Measurements from ENCODE around the gene ATF7IP2.
"Not testable (repeated sequence)": the region's sequence is repeated elsewhere in the genome, so short reads cannot be mapped to it uniquely, and the experiment has no call there.

Gene ATF7IP2

GRCh38 chr16:10452208-10453158, 66.6 kb downstream of the ATF7IP2 start:
- not testable (repeated sequence) for DNase-seq (ENCODE audit: low read depth)

- DNase-seq (ENCODE audit: low read depth): no peak
These were observed 67.3 kb downstream of the ATF7IP2 start for GRCh38 chr16:10453159-10453510.

GRCh38 chr16:10465821-10466220, 80.0 kb downstream of the ATF7IP2 start:
- no peak for DNase-seq (ENCODE audit: low read depth)

GRCh38 chr16:10466313-10466712, 80.5 kb downstream of the ATF7IP2 start:
- no peak for DNase-seq (ENCODE audit: low read depth)

DNA sequence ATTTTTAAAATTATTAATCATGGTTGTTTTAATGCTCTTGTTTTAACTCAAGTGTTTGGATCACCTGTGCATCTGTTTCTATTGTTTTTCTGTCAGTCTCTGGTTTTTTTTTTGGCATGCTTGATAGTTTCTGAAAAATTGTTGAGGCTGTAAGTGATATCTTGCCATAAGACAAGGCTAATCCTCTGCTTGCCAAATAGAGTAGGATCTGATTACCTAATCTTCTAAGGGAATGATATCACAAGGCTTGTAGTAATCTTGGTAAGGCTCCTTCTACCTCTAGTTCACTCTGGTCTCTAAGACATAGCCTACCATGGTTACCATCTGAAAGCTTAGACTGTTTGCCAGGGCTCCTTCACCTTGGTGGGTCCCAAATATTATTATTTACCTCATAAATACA, 81.0 kb downstream of the ATF7IP2 start:
- DNase-seq (ENCODE audit: low read depth): no peak

GRCh38 chr16:10476636-10477035, 90.8 kb downstream of the ATF7IP2 start:
- not testable (repeated sequence) for DNase-seq (ENCODE audit: low read depth)

DNA sequence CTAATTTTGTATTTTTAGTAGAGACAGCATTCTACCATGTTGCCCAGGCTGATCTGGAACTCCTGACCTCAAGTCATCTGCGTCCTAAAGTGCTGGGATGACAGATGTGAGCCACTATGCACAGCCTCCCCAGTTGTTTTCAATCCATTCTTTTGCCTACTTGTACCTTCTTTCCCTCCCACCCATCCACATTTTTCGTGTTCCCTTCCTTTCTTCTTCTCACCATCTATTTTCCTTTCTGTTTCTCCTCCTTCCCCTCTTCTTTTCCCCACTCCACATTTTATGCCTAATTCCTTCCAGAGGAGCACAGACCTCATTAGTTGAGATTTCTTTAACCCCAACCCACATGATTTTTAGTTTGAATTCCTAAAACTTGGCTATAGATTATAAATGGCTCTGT, 94.3 kb downstream of the ATF7IP2 start:
- DNase-seq (ENCODE audit: low read depth): no peak

GRCh38 chr16:10485159-10485558, 99.3 kb downstream of the ATF7IP2 start:
- no peak for DNase-seq (ENCODE audit: low read depth)

- DNase-seq (ENCODE audit: low read depth): no peak
These were observed 100.0 kb downstream of the ATF7IP2 start for GRCh38 chr16:10485698-10486382.

GRCh38 chr16:10490141-10490540, 104.3 kb downstream of the ATF7IP2 start:
- DNase-seq (ENCODE audit: low read depth): no peak

- DNase-seq (ENCODE audit: low read depth): no peak
These were observed 107.4 kb downstream of the ATF7IP2 start for GRCh38 chr16:10493276-10493675.

GRCh38 chr16:10494343-10495030, 108.6 kb downstream of the ATF7IP2 start:
- DNase-seq (ENCODE audit: low read depth): no peak

DNA sequence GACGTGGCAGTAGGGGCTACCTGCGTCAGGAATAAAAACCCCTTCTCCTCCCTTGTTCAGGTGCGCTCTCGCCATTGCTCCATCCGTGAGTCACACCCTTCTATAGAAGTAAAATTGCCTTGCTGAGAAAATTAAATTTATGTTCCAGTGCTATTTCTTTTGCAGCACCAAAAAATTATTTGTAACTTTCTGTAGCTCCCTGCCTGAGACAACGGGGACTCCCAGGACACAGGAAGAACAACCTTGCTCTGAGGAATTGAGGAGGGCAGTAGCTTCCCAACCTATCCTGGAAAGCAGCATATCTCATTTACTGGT, 109.1 kb downstream of the ATF7IP2 start:
- no peak for DNase-seq (ENCODE audit: low read depth)

- DNase-seq (ENCODE audit: low read depth): no peak
These were observed 111.6 kb downstream of the ATF7IP2 start for GRCh38 chr16:10497132-10498101.

DNA sequence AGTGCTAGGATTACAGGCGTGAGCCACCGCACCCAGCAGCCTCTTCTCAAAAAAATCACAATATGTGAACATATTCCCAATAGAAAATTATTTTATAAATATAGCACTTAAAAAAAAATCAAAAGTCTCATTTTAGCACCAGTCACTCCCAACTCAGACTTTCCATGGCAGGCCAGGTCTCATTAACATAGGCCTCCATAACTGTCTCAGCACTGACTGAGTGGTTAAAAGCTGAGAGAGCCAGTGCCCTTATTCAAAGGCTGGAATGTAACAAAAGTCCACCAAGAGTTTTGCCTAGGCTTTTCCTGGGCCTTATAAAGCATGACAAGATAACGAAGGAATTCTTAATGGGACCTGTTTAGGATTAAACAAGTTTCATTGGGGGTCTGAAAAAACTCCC, 114.7 kb downstream of the ATF7IP2 start:
- DNase-seq (ENCODE audit: low read depth): no peak

- no peak for DNase-seq (ENCODE audit: low read depth)
These were observed 115.3 kb downstream of the ATF7IP2 start for GRCh38 chr16:10501016-10501607.

GRCh38 chr16:10502776-10503175, 116.9 kb downstream of the ATF7IP2 start:
- no peak for DNase-seq (ENCODE audit: low read depth)

GRCh38 chr16:10504404-10504885, 118.6 kb downstream of the ATF7IP2 start:
- no peak for DNase-seq (ENCODE audit: low read depth)

DNA sequence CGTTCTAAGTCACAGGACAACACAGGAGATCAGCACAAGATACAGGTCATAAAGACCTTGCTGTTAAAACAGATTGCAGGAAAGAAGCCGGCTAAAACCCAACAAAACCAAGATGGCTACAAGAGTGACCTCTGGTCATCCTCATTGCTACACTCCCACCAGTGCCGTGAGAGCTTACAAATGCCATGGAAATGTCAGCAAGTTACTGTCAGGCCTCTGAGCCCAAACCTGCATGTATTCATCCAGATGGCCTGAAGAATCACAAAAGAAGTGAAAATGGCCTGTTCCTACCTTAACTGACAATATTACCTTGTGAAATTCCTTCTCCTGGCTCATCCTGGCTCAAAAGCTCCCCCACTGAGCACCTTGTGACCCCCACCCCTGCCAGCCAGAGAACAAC, 119.4 kb downstream of the ATF7IP2 start:
- not testable (repeated sequence) for DNase-seq (ENCODE audit: low read depth)

DNA sequence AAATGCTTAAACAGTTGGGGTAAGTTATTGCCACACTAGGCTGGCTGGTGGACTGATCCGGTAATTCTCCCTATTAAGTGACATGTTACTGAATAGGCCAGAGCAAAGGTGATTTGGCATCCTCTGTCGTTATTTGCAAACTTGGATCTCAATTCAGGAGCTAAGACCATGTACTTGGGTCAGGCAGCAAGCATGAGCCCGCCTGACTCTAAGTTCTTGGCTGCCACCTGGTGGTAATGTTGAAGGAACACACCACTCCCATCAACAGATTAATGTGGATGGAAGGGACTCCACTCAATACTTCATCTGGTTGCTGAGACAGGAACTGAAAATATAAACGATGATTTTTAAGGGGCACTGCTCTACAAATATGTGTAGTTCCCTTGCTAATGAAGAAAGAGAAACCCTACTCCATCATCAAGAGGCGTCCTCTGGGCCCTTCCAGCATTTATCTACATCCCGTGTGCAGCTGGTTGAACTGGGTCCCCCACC, 123.7 kb downstream of the ATF7IP2 start:
- DNase-seq (ENCODE audit: low read depth): peak; percentile 64

GRCh38 chr16:10510279-10510678, 124.4 kb downstream of the ATF7IP2 start:
- DNase-seq (ENCODE audit: low read depth): no peak
